ENCODE data around the gene MRPL12. TPM values are rescaled to one million over a fixed set of nuclear protein-coding genes. Genes with fewer than 3 reads are reported as not detected.

The MRPL12 gene
- total RNA-seq, 1 donor from 2014 or later, result 10.4 TPM

DNA sequence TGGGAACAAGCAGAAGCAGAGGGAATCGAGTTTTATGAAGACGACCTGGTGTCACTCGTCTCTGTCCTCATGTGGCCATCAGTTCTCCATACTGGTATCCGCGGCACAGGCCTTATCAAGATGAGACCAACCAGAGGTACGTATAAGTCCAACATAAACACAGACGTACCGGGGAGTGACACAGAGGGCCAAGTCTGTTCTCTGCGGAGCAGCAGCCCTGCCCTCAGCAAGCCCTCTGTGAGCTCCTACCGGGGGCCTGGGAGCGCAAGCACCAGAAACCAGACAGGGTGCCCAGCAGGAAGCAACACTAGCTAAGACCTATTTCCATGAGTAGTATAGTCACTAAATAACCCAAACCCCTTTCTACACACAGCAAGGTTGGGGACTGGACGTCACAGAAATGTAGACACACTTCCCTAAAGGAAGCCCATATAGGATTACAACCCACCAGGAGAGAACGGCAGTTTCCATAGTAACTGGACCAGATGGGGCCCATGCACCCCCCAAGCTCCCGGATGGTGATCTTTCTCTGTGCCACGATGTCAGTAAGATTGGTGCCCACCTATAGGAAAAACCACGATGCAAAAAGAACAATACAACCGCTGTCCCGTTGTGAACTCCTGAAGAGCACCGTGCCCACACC lies 20.5 kb upstream of the MRPL12 start:
- DNase-seq (ENCODE audit: low read depth), result no peak

DNA sequence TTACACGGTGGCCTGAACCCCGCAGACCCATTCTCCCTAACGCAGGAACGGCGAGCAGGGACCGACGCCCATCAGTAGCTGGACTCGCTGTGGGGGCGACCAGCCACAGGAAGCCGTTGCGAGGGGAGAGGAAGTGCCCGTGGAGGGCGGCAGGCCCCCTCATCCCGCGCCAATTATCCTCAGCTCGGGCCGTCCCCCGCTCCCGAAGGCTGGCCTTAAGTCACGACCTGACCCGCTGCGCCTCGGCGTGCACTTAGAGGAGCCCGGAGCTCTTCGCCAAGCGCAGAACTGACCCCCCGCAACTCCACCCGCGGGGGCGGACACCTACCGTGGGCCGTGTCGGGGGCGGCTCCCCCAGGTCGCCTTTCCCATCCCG lies 20.0 kb upstream of the MRPL12 start:
- no peak for DNase-seq (ENCODE audit: low read depth)

DNA sequence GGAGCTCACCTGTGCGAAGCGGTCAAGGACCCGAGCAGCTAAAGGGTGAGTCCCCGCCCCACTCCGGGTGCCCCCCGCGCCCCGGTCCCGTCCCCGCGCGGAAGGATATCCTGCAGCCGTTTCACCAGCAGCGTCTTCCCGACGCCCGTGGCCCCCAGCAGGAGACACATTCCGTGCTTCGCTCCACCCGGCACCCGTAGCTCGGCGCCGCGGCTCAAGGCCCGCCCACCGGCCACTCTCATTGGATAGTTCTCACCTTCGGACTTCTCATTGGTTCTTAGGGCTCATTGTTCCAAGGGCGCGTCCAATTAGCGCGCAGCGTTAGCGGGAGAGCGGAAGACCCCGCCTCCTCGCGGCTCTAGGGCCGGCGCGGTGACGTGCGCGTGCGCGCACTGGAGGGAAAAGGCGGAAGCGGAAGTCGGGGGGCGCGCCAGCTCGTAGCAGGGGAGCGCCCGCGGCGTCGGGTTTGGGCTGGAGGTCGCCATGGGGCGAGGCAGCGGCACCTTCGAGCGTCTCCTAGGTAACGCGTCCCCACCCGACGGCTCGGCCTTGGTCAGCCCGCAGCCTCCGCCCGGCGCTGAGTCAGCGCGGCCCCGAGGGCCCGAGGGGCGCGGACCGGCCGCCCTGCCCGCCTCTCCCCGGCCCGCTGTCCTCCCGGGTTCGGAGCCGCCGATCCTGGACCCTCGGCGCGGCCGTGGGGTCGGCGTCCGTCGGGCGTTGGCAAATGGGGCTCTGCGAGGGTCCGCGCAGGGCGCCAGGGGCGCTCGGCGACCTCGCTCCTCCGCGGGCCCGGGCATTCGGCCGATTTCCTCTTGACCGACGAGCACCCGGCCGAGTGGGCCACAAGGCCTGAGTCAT lies 19.4 kb upstream of the MRPL12 start, which contains the start of the genes ARL16 and HGS:
ARL16 (minus strand) TSS at position 214 of the 858 bp plus-strand sequence; CDS start at position 170, 44 bp downstream.
HGS (plus strand) TSS at position 428 of the 858 bp plus-strand sequence; CDS start at position 484, 56 bp downstream.
- peak; percentile 94 for DNase-seq (ENCODE audit: low read depth)

DNA sequence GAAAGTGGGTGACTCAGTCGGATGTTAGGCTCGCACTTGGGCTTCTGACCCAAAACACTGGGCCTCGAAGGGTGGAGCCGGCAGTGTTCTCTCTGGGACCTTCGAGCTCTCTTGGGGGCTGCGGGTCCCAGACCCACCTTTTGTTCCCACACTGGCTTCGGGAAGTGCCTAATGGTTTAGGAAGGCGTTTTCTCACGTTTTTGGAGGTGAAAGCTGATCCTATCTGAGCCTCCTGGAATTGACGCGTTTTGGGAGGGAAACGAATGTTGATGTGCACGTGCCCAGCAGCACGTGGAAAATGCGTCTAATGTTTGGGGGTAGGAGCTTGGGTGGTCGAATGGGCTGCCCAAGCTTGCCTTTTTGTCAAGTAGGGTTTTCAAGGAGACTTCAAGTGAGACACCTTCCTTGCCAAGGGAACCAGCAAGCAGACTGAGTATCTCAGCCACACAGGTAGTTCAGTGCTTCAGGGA lies 18.7 kb upstream of the MRPL12 start:
- peak; percentile 71 for DNase-seq (ENCODE audit: low read depth)

DNA sequence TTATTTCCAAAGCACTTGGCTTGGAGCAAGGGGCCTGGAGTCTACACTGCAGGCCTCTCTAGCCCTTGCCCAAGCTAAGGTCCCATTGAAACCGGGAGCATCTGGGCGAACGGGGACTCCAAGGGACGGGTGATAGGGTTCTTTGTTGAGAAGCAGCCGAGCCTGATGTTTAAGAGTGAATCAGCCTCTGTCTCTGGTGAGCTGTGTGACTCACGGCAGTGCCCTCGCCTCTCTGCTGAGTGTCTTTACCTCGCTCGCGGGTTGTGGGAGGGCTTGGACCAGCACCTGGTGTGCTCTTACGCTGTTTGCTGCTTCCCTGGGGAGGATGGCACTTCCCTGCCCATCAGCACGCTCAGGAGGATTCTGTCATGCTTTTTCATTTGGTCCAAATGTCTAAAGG lies 18.1 kb upstream of the MRPL12 start:
- DNase-seq (ENCODE audit: low read depth), result peak; percentile 70

DNA sequence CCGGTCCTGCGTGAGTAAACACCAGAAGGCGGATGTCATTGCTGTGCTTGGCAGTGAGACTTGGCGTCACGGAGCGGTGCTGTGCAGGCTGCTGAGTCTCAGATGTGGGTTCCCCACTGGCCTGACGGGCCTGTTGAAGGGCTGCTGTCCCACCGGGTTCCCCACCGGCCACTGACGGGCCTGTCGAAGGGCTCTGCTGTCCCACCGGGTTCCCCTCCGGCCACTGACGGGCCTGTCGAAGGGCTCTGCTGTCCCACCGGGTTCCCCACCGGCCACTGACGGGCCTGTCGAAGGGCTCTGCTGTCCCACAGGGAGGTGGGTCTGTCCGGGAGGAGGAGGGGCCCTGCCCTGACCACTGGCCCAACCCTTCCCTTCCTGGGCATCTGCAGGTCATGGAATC lies 16.6 kb upstream of the MRPL12 start:
- DNase-seq (ENCODE audit: low read depth), result no peak

DNA sequence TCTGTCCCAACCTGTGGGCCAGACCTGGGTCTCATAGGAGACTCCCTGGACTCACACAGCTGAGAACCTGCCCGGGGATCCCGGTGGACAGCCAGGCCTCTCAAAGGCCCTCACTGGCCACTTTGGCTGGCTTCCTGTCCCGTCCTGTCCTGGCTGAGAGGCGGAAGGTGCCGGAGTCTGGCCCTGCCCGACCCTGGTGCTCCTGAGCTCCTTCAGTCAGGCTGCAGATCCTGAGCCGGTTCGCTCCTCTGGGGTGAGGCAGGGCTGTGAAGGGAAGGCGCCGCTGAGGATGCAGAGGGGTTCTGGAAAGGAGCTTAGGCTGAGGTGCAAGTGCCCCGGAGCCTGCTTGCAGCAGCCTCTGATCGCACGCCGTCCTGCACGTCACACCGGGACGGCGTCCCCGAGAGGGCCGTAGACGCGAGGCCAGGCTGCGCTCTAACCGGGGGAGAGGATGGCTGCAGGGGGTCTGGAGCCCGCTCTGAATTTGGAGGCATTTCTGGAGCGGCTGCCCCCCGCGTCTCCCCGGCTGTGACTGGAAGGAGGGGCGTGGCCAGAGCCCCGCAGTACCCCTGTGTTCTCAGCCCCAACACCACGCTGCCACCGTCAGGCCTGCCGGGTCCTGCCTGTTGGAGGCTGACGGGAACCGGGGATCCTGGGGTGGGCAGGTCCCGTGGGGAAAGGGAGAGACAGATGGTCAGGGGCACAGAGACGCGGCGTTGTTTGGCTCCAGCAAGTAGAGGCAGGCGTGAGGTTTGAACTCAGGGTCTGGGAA lies 15.2 kb upstream of the MRPL12 start:
- DNase-seq (ENCODE audit: low read depth), result no peak

DNA sequence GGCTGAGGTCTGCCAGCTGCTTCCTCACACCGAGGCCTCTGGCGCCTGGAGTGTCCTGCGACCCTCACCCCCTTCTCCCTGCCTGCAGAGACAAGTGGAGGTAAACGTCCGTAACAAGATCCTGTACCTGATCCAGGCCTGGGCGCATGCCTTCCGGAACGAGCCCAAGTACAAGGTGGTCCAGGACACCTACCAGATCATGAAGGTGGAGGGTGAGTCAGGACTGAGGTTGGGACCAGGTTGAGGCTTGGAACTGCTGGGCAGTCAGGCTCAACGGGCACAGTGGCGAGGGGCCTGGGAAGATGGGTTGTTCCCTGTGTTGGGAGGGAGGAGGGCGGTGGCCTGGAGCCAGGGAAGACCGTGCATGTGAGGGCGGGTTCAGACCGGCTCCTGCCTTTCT lies 14.6 kb upstream of the MRPL12 start:
- DNase-seq (ENCODE audit: low read depth), result no peak

DNA sequence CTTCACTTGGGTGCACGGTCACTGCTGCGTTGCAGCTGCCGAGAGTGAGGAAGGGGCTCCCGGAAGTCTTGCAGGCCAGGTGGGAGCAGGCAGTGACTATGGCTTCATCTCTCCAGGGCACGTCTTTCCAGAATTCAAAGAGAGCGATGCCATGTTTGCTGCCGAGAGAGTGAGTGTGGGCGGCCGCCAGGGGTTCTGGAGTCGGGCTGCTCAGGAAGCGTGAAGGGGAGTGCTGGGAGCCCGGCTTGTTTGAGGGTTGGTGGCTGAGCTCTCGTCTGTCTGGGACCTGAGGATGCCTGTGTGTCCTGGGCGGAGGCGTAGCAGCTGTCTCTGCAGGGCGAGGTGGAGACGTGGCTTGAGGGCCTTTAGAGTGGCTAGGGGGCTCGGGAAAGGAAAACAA lies 13.1 kb upstream of the MRPL12 start:
- no peak for DNase-seq (ENCODE audit: low read depth)

DNA sequence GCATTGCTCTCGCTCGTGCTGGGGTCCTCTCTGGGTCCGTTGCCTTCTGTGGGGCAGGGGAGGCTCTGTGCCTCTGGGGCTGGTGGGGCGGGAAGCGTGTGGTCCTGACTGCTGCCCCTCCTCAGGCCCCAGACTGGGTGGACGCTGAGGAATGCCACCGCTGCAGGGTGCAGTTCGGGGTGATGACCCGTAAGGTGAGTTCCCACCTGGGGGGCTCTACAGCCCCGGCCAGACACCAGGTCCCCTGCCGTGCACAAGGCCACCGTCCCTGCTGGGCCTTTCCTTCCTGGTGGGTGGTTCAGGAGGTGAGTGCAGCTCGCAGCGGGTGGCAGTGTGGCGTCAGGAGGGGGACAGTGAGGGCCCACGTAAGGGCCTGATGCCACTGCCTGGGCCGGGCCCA lies 12.6 kb upstream of the MRPL12 start:
- no peak for DNase-seq (ENCODE audit: low read depth)

DNA sequence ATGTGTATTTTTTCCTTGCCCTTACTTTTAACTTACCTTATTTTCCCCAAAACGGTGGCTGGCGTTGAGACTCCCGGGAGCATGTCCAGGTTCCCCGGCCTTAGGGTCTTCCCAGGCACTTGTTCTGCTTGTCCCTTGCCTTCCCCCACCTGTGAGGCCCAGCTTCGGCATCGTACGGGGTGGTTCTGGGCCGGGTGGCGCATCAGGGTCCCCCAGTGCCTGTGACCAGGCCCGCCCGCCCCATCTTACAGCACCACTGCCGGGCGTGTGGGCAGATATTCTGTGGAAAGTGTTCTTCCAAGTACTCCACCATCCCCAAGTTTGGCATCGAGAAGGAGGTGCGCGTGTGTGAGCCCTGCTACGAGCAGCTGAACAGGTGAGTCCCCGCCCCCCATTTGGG lies 12.0 kb upstream of the MRPL12 start:
- no peak for DNase-seq (ENCODE audit: low read depth)

DNA sequence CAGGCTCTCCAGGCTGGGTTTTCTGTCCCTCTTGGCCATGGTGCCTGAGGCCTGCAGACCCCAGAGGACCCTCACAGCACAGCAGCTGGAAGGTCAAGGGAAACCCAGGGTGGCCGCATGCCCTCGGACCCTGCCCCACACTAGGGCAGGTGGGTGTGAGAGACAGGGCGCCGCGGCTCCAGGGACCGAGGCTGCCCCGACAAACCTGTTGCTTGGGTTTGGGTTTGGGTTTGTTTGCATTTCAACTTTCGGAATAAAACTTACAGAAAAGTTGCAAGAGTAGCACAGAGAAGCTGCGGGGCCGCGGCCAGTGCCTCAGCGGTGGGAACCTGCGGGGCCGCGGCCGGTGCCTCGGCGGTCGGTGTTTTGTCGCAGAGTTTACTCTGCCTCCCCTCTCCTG lies 11.6 kb upstream of the MRPL12 start:
- DNase-seq (ENCODE audit: low read depth), result no peak

DNA sequence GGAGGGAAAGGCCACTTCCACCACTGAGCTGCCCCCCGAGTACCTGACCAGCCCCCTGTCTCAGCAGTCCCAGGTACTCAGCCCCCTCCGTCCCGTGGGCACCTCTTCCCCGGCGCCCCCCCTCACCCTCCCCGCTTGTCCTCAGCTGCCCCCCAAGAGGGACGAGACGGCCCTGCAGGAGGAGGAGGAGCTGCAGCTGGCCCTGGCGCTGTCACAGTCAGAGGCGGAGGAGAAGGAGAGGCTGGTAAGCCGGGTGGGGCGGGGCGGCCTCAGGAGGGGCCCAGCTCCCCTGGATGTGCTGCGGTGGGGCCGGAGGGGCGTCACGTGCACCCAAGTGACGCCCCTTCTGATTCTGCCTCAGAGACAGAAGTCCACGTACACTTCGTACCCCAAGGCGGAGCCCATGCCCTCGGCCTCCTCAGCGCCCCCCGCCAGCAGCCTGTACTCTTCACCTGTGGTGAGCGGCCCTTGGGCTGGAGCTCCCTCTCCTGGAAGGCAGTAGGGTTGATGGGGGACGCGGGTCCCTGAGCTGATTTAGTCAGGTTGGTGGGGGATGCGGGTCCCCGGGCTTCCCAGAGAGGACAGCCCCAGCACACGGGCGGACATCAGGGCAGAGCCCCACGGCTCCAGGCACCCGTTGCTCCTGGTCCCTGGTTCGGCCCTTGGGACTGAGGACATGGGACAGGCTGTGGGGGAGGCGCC lies 9.5 kb upstream of the MRPL12 start:
- DNase-seq (ENCODE audit: low read depth), result no peak

DNA sequence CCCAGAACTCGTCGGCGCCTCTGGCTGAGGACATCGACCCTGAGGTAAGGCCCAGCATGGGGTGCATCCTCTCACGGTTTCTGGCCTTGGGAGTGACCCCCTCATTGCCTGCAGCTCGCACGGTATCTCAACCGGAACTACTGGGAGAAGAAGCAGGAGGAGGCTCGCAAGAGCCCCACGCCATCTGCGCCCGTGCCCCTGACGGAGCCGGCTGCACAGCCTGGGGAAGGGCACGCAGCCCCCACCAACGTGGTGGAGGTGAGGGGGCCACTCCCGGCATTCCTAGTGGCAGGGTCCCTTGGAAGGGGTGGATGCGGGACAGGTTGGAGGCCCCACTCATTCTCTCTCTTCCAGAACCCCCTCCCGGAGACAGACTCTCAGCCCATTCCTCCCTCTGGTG lies 8.4 kb upstream of the MRPL12 start:
- DNase-seq (ENCODE audit: low read depth), result no peak

DNA sequence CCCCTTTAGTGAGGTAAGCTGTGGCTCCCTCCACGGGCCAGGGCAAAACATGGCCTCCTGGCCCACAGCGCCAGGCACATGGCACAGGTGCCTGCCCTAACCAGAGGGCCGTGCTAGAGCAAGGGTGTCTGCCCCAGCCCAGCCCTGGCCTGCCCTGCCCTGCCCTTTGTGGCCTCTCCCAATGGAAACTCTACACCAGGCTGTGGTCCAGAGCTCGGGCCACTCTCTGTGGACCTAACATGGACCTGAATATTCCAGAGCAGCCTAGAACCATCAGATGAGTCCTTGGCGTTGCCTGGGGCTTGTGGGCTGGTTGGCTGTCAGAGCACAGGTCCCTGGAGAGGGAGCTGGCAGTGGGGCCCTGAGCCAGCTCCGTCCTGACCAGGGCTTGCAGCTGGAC lies 8.0 kb upstream of the MRPL12 start:
- no peak for DNase-seq (ENCODE audit: low read depth)

DNA sequence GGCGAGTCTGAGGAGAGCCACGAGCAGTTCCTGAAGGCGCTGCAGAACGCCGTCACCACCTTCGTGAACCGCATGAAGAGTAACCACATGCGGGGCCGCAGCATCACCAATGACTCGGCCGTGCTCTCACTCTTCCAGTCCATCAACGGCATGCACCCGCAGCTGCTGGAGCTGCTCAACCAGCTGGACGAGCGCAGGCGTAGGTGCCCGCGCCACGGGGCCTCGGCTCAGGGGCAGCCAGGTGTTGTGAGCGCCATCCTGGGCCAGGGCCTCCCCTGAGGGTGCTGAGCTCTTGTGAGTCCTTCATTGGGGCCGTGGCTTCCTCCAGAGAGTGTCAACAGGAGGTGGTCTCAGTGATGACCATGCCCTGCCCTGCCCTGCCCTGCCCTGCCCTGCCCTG lies 7.4 kb upstream of the MRPL12 start:
- no peak for DNase-seq (ENCODE audit: low read depth)

DNA sequence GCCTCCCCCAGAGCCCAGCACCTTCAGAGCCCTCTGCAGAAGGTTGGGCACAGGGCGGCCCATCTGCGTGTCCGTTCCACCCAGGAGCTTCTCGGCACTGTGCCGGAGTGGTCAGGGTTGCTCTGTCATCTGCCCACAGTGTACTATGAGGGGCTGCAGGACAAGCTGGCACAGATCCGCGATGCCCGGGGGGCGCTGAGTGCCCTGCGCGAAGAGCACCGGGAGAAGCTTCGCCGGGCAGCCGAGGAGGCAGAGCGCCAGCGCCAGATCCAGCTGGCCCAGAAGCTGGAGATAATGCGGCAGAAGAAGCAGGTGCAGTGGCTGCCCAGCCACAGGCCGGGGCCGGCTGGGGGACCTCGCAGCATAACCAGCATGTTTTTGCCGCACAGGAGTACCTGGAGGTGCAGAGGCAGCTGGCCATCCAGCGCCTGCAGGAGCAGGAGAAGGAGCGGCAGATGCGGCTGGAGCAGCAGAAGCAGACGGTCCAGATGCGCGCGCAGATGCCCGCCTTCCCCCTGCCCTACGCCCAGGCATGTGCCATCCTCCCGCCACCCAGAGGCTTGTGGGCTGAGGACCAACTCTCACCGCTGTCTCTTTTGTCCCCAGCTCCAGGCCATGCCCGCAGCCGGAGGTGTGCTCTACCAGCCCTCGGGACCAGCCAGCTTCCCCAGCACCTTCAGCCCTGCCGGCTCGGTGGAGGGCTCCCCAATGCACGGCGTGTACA lies 6.8 kb upstream of the MRPL12 start:
- DNase-seq (ENCODE audit: low read depth), result no peak

DNA sequence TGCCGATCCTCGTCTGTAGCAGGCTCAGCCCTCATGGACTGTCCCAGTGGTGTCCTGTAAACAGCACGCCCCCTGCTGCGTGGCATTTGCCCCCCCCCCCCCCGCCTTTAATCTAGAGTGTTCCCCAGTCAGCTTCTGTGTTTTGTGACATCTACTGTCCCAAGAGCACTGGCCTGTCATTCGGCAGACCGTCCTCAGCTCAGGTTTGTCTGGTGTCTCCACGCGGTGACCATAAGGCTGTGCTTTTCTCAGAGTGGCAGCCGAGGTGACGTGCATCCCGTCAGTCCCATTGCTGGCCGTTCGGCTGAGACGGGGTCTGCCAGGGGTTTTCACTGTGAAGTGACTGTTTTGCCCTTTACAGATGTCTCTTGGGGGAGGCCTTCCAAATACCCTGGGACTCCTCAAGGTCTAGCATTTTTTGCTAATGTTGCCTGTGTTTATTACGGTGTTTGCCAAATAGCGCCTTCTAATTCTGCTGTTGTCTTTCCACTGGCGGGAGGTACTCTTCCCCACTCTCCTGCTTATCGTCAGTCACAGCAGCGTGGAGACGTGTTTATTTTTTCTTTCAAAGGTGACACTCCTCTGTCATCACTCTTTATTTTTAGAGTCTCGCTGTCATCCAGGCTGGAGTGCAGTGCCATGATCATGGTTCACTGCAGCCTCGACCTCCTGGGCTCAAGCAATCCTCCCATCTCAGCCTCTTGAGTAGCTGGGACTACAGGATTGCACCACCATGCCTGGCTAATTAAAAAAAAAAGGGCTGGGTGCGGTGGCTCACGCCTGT lies 5.7 kb upstream of the MRPL12 start:
- no peak for DNase-seq (ENCODE audit: low read depth)

DNA sequence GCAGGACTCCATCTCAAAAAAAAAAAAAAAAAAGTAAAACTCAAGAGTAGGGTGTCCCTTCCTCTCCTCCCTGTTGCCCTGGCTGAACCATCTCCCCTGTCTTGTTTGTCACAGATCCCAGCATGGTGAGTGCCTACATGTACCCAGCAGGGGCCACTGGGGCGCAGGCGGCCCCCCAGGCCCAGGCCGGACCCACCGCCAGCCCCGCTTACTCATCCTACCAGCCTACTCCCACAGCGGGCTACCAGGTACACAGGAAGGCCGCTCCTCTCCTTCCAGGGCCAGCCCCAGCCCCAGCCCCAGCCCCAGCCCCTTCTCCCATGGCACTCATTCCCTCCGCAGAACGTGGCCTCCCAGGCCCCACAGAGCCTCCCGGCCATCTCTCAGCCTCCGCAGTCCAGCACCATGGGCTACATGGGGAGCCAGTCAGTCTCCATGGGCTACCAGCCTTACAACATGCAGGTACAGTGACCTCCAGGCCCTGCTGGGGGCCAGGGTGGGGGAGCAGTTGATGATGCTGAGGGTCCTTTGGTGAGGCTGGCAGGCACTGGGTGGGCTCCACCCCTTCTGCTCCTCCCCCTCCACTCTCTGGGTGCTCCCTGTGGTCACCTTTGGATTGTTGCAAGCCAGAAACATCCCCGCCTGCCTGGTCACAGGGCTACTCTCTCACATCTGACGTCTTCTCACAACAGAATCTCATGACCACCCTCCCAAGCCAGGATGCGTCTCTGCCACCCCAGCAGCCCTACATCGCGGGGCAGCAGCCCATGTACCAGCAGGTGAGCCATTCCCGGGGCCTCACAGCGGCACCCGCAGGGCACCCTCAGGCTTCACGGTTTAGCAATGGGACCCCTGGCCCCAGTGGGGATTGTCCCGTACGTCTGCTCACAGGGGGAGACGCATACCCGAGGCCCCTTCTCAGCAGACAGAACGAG lies 2.5 kb upstream of the MRPL12 start:
- no peak for DNase-seq (ENCODE audit: low read depth)

Measured in renal cortical epithelial cell (primary cell).